Trophoblast cell (in vitro differentiated cells and primary cell): ENCODE results near the gene CCNH.

Experiments
- DNase-seq, 2 donors: peaks; one replicate each; pipeline ENCODE4 v3.0.0-alpha.2; 2016
- H2AFZ ChIP-seq: 2 replicates; pipeline ENCODE4 v1.6.1; 2013; ENCODE audit warnings: low read length, moderate library complexity, mild to moderate bottlenecking; ENCODE audit not compliant: insufficient read depth, poor library complexity
- H2AK5ac ChIP-seq: 2 replicates; pipeline ENCODE4 v1.6.1; 2013; ENCODE audit warnings: mild to moderate bottlenecking, low read length
- H2BK120ac ChIP-seq: 2 replicates; pipeline ENCODE4 v1.6.1; 2013; ENCODE audit warnings: low read length, mild to moderate bottlenecking, moderate library complexity; ENCODE audit not compliant: insufficient read depth, poor library complexity
- H2BK12ac ChIP-seq: 2 replicates; pipeline ENCODE4 v1.6.1; 2013; ENCODE audit warnings: mild to moderate bottlenecking, low read length, moderate library complexity
- H2BK5ac ChIP-seq: 2 replicates; pipeline ENCODE4 v1.6.1; 2013; ENCODE audit warnings: low read length, low read depth, moderate library complexity, mild to moderate bottlenecking; ENCODE audit not compliant: poor library complexity
- H3K14ac ChIP-seq: 2 replicates; pipeline ENCODE4 v1.6.1; 2013; ENCODE audit warnings: mild to moderate bottlenecking, low read length
- H3K18ac ChIP-seq: 2 replicates; pipeline ENCODE4 v1.6.1; 2013; ENCODE audit warnings: mild to moderate bottlenecking, low read length
- H3K23ac ChIP-seq: 2 replicates; pipeline ENCODE4 v1.6.1; 2013; ENCODE audit warnings: low read length
- H3K27ac ChIP-seq: 2 replicates; pipeline ENCODE4 v1.5.1; 2013; ENCODE audit warnings: low read depth, mild to moderate bottlenecking, inconsistent platforms, low read length, moderate library complexity
- H3K27me3 ChIP-seq: 2 replicates; pipeline ENCODE4 v1.6.1; 2013; ENCODE audit warnings: inconsistent platforms, mild to moderate bottlenecking, low read length, moderate library complexity; ENCODE audit not compliant: insufficient read depth
- H3K36me3 ChIP-seq, 2 experiments: 1 replicate in 1 of 2; 2 replicates in 1 of 2; pipeline ENCODE4 v1.6.1; 2013; ENCODE audit warnings: low read length in 2 of 2, mild to moderate bottlenecking in 2 of 2, moderate library complexity in 1 of 2; ENCODE audit not compliant: insufficient read depth in 2 of 2, control insufficient read depth in 1 of 2
- H3K4ac ChIP-seq: 2 replicates; pipeline ENCODE4 v1.6.1; 2013; ENCODE audit warnings: low read depth, mild to moderate bottlenecking, low read length, moderate library complexity
- H3K4me1 ChIP-seq, 2 experiments: 1 replicate in 1 of 2; 2 replicates in 1 of 2; pipeline ENCODE4 v1.6.1; 2013; ENCODE audit warnings: low read length in 2 of 2, mild to moderate bottlenecking in 2 of 2, moderate library complexity in 1 of 2; ENCODE audit not compliant: insufficient read depth in 2 of 2, control insufficient read depth in 1 of 2
- H3K4me2 ChIP-seq: 2 replicates; pipeline ENCODE4 v1.6.1; 2013; ENCODE audit warnings: inconsistent platforms, mild to moderate bottlenecking, low read length, moderate library complexity
- H3K4me3 ChIP-seq: 2 replicates; pipeline ENCODE4 v1.5.1; 2013; ENCODE audit warnings: mild to moderate bottlenecking, low read depth, low read length, inconsistent platforms
- H3K79me1 ChIP-seq: one replicate; pipeline ENCODE4 v1.6.1; 2013; ENCODE audit warnings: low read length
- H3K79me2 ChIP-seq: 2 replicates; pipeline ENCODE4 v1.6.1; 2013; ENCODE audit warnings: low read length, mild to moderate bottlenecking; ENCODE audit not compliant: control insufficient read depth, insufficient read depth, poor library complexity
- H3K9ac ChIP-seq: 2 replicates; pipeline ENCODE4 v1.6.1; 2013; ENCODE audit warnings: mild to moderate bottlenecking, low read length
- H3K9me3 ChIP-seq: 2 replicates; pipeline ENCODE4 v1.6.1; 2013; ENCODE audit warnings: low read depth, mild to moderate bottlenecking, control low read depth, inconsistent platforms, low read length; ENCODE audit not compliant: insufficient read depth
- H4K12ac ChIP-seq: 2 replicates; pipeline ENCODE4 v1.6.1; 2013; ENCODE audit warnings: low read depth, mild to moderate bottlenecking, low read length, moderate library complexity
- H4K8ac ChIP-seq: 2 replicates; pipeline ENCODE4 v1.6.1; 2013; ENCODE audit warnings: low read depth, mild to moderate bottlenecking, low read length, moderate library complexity
- H4K91ac ChIP-seq: one replicate; pipeline ENCODE4 v1.6.1; 2013; ENCODE audit warnings: low read depth, mild to moderate bottlenecking, low read length, moderate library complexity
- WGBS: extraction: QIAGEN DNeasy Blood & Tissue Kit; methylation state at CpG from one replicate; pipeline ENCODE4 v1.1.7; 2013; ENCODE audit warnings: missing lambda C conversion rate; ENCODE audit not compliant: insufficient read length, insufficient coverage; ENCODE audit errors: extremely low coverage; 5-methylcytosine and 5-hydroxymethylcytosine counted together

CCNH gene

DNA sequence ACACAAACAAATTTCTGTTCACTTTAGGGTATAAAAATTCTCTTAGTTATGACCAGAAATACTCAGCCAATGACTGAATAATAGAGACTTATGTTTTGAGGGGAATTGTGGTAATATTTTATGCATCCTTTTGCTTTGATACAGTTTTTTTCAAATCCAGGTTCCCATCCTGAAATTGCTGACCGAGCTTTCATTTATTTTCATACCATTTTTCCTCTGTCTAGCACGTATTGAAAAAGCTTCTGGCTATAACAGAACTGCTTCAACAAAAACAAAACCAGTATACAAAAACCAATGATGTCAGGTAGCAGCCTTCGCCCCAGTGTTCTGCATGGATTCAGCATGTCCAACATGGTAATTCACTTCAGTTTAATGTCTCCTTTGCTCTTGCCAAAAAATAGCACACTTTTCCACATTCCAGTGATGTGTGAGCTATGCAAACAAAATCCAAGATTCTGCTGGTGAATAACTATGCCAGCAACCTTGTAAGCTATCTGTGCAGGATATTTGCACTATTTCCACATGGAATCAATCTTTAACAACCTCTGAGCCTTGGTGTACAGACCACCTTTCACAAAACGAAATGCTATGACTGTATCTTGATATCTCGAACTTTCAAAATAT is 22.0 kb downstream of the CCNH start:
- Histone ChIP-seq H3K9ac (no peak overlapping the region), H2BK120ac (no peak overlapping the region), H3K79me1 (no peaks in the 10 kb centered on the region), H4K12ac (no peak overlapping the region), H3K4me2 (no peak overlapping the region), H3K9me3 (no peaks in the 10 kb centered on the region), H4K91ac (no peak overlapping the region), H3K23ac (no peak overlapping the region), H2BK5ac (no peak overlapping the region), H3K27me3 (no peaks in the 10 kb centered on the region), H4K8ac (no peak overlapping the region), H3K27ac (no peak overlapping the region), H3K36me3 (peaks cover 8 to 20% of the 10 kb centered on the region in 2 experiments), H3K4me3 (no peak overlapping the region), H3K18ac (no peak overlapping the region), H2AFZ (no peak overlapping the region), H3K4ac (no peak overlapping the region), H3K4me1 (no peaks in the 10 kb centered on the region), H3K79me2 (no peaks in the 10 kb centered on the region), H2AK5ac (no peak overlapping the region), H2BK12ac (no peak overlapping the region), H3K14ac (no peak overlapping the region)
- WGBS, result no CpG with 5 or more reads among the region's 5 CpGs
- DNase-seq, result no peak

- no peaks in the 10 kb centered on the region for H3K9me3 ChIP-seq
- H3K4me1 ChIP-seq, result no peaks in the 10 kb centered on the region
- no peaks in the 10 kb centered on the region for H3K79me2 ChIP-seq
- no peak overlapping the region for H3K27ac ChIP-seq
- H4K8ac ChIP-seq, result no peak overlapping the region
- no CpG with 5 or more reads among the region's 3 CpGs for WGBS
- no peak overlapping the region for H2BK120ac ChIP-seq
- H2AK5ac ChIP-seq, result no peak overlapping the region
- no peak overlapping the region for H3K23ac ChIP-seq
- H3K4me2 ChIP-seq, result no peak overlapping the region
- H4K12ac ChIP-seq, result no peak overlapping the region
- no peaks in the 10 kb centered on the region for H3K27me3 ChIP-seq
- no peak for DNase-seq
- no peak overlapping the region for H2AFZ ChIP-seq
- H3K14ac ChIP-seq, result no peak overlapping the region
- no peak overlapping the region for H2BK12ac ChIP-seq
- peaks cover 4 to 17% of the 10 kb centered on the region in 2 experiments for H3K36me3 ChIP-seq
- no peak overlapping the region for H3K4me3 ChIP-seq
- H3K79me1 ChIP-seq, result no peaks in the 10 kb centered on the region
- H3K9ac ChIP-seq, result no peak overlapping the region
- H4K91ac ChIP-seq, result no peak overlapping the region
- no peak overlapping the region for H2BK5ac ChIP-seq
- no peak overlapping the region for H3K4ac ChIP-seq
- no peak overlapping the region for H3K18ac ChIP-seq
Measured at GRCh38 chr5:87390075-87390474, 22.7 kb downstream of the CCNH start.

DNA sequence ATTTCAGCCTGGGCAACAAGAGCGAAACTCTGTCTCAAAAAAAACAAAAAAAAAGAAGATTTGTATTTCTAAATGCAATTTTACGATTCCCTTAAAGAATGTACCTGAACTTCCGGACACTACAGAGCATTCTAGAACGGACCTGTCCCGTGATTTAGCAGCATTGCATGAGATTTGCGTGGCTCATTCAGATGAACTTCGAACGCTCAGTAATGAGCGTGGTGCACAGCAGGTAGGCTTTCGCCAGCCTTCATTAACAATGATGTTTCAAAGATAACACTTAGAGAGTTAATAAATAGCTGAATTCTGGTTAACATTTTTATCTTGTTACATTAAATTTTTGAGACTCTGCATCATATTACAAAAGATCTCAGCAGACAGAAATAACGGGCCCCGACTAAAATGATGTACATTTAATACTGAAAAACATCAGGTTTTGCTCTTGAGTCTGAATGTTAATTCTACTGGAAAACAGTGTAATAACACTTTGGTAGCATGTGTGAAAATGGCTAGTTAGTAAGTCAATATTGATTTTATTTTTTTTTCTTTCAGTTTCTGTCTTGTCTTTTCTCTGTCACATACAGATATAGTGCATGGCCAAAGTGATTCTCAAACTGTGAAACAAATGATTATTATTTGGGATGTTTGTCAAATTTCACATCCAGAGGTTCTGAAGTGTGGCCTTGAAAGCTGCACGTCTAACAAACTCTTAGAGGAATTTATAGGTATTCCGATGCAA is 23.3 kb downstream of the CCNH start:
- H3K36me3 ChIP-seq, result peaks cover 4 to 17% of the 10 kb centered on the region in 2 experiments
- H4K8ac ChIP-seq, result no peak overlapping the region

DNA sequence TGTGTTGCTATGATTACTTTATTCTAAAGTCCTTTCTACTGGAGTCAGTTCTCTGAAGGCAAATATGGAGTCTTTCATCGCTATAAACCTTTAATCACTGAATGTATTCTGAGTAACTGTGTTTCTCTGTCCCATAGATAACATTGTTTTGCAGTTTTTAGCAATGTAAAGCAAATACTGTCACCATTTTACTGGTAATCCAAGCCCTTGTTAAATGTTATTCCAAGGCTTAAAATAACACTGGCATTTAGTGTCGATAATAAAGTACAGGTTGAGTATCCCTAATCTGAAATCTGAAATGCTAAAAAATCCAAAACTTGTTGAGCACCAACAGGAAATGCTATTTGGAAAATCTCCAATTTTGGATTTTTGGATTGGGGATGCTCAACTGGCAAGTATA is 24.6 kb downstream of the CCNH start:
- H2BK120ac ChIP-seq, result no peak overlapping the region
- WGBS, result no CpG with 5 or more reads among the region's 2 CpGs
- H3K4ac ChIP-seq, result no peak overlapping the region
- DNase-seq, result no peak
- peaks cover 4 to 17% of the 10 kb centered on the region in 2 experiments for H3K36me3 ChIP-seq
- H3K4me2 ChIP-seq, result no peak overlapping the region
- H3K4me1 ChIP-seq, result no peaks in the 10 kb centered on the region
- no peak overlapping the region for H3K9ac ChIP-seq
- H3K79me2 ChIP-seq, result no peaks in the 10 kb centered on the region
- no peaks in the 10 kb centered on the region for H3K27me3 ChIP-seq
- no peak overlapping the region for H4K12ac ChIP-seq
- no peak overlapping the region for H3K18ac ChIP-seq
- no peak overlapping the region for H4K91ac ChIP-seq
- no peaks in the 10 kb centered on the region for H3K79me1 ChIP-seq
- H2BK5ac ChIP-seq, result no peak overlapping the region
- H3K27ac ChIP-seq, result no peak overlapping the region
- no peak overlapping the region for H2BK12ac ChIP-seq
- no peak overlapping the region for H3K4me3 ChIP-seq
- no peak overlapping the region for H2AK5ac ChIP-seq
- H2AFZ ChIP-seq, result no peak overlapping the region
- H3K23ac ChIP-seq, result no peak overlapping the region
- H4K8ac ChIP-seq, result no peak overlapping the region
- H3K9me3 ChIP-seq, result no peaks in the 10 kb centered on the region
- H3K14ac ChIP-seq, result no peak overlapping the region

More for the DNA sequence above, 23.3 kb downstream of the CCNH start:
- H2BK120ac ChIP-seq, result no peak overlapping the region
- no peak overlapping the region for H2AFZ ChIP-seq
- no CpG with 5 or more reads among the region's 14 CpGs for WGBS
- no peak overlapping the region for H2AK5ac ChIP-seq
- no peak overlapping the region for H2BK12ac ChIP-seq
- H4K12ac ChIP-seq, result no peak overlapping the region
- H3K79me2 ChIP-seq, result no peaks in the 10 kb centered on the region
- H3K4me2 ChIP-seq, result no peak overlapping the region
- H3K14ac ChIP-seq, result no peak overlapping the region
- no peak overlapping the region for H3K9ac ChIP-seq
- H4K91ac ChIP-seq, result no peak overlapping the region
- H3K27me3 ChIP-seq, result no peaks in the 10 kb centered on the region
- no peaks in the 10 kb centered on the region for H3K9me3 ChIP-seq
- no peak overlapping the region for H3K4me3 ChIP-seq
- H3K27ac ChIP-seq, result no peak overlapping the region
- H2BK5ac ChIP-seq, result no peak overlapping the region
- no peak overlapping the region for H3K18ac ChIP-seq
- H3K4me1 ChIP-seq, result no peaks in the 10 kb centered on the region
- H3K4ac ChIP-seq, result no peak overlapping the region
- H3K23ac ChIP-seq, result no peak overlapping the region
- DNase-seq, result no peak
- no peaks in the 10 kb centered on the region for H3K79me1 ChIP-seq
